HG03095 (cell line): ENCODE data around the gene MSH2.

Experiments
- ATAC-seq: cut with Tn5 transposase; IDR thresholded peaks from one replicate; pipeline ENCODE4 v1.9.1; 2021; ENCODE audit warnings: moderate library complexity; ENCODE audit not compliant: unreplicated experiment

Gene MSH2

GRCh38 chr2:47530105-47530760 is 127.3 kb downstream of the MSH2 start:
- ATAC-seq = no peak

GRCh38 chr2:47531378-47532042 is 128.6 kb downstream of the MSH2 start:
- no peak for ATAC-seq
